H1 (cell line): Measurements from ENCODE around the gene MLC1. TPM values are rescaled to one million over a fixed set of nuclear protein-coding genes. Genes with fewer than 3 reads are reported as not detected.

Experiments used
- CTCF ChIA-PET: fragments of 300-600 bp; sonication (Branson Sonifier 250); formaldehyde crosslinking; loops from one replicate; lab custom pipeline; 2021; ENCODE audit not compliant: partially characterized antibody; lab: Charles Lee
- POLR2A ChIA-PET: fragments of 300-600 bp; sonication (Branson Sonifier 250); formaldehyde crosslinking; loops from one replicate; lab custom pipeline; 2021; ENCODE audit warnings: inconsistent platforms; ENCODE audit not compliant: partially characterized antibody; lab: Charles Lee
- DNase-seq, 2 experiments: peaks; one replicate each; pipeline versions ENCODE4 v3.0.0 to v3.0.0-alpha.2; 2010 to 2022; ENCODE audit warnings: low spot score in 2 of 2, low read depth in 1 of 2, mixed read lengths in 1 of 2
- FAIRE-seq: peaks from 2 replicates; lab custom pipeline; 2011; peaks lifted over from hg19 to GRCh38; lab: Jason Lieb, UNC
- H2AFZ ChIP-seq: 2 replicates; pipeline ENCODE4 v1.8.1; 2012; ENCODE audit warnings: low read length, inconsistent platforms
- H2AK5ac ChIP-seq: 2 replicates; pipeline ENCODE4 v1.6.1; 2013; ENCODE audit warnings: low read depth, low read length
- H2BK120ac ChIP-seq: replicated peaks from 2 replicates; pipeline ENCODE3; 2013; ENCODE audit warnings: low read depth, low read length, inconsistent platforms
- H2BK12ac ChIP-seq: 2 replicates; pipeline ENCODE4 v1.6.1; 2013; ENCODE audit warnings: low read depth, low read length
- H2BK15ac ChIP-seq: 2 replicates; pipeline ENCODE4 v1.6.1; 2013; ENCODE audit warnings: low read length
- H2BK20ac ChIP-seq: 2 replicates; pipeline ENCODE4 v1.6.1; 2013; ENCODE audit warnings: low read length
- H2BK5ac ChIP-seq: 2 replicates; pipeline ENCODE4 v1.6.1; 2013; ENCODE audit warnings: low read depth, low read length
- H3K14ac ChIP-seq: 2 replicates; pipeline ENCODE4 v1.6.1; 2013; ENCODE audit warnings: inconsistent platforms; ENCODE audit not compliant: insufficient read length
- H3K18ac ChIP-seq: 2 replicates; pipeline ENCODE4 v1.6.1; 2013; ENCODE audit warnings: low read length; ENCODE audit errors: extremely low read depth
- H3K23ac ChIP-seq: 2 replicates; pipeline ENCODE4 v1.6.1; 2013; ENCODE audit warnings: inconsistent platforms; ENCODE audit not compliant: insufficient read length
- H3K23me2 ChIP-seq: 2 replicates; pipeline ENCODE4 v1.6.1; 2013; ENCODE audit warnings: low read depth, low read length
- H3K27ac ChIP-seq: 2 replicates; pipeline ENCODE4 v1.6.1; 2011; ENCODE audit warnings: low read depth, low read length, inconsistent platforms
- H3K27me3 ChIP-seq, 4 experiments: replicated peaks in 1 of 4; 1 replicate in 1 of 4; 2 replicates in 3 of 4; pipeline versions ENCODE4 v1.6.1 to v1.8.1; 2011 to 2013; ENCODE audit warnings: low read length in 3 of 4, mild to moderate bottlenecking in 3 of 4, inconsistent platforms in 2 of 4, mixed read lengths in 2 of 4, moderate library complexity in 1 of 4; ENCODE audit not compliant: control insufficient read depth in 3 of 4, insufficient read depth in 3 of 4; ENCODE audit errors: extremely low read depth in 1 of 4
- H3K36me3 ChIP-seq, 4 experiments: 2 replicates each; pipeline versions ENCODE4 v1.6.1 to v1.8.1; 2011 to 2013; ENCODE audit warnings: mild to moderate bottlenecking in 4 of 4, low read length in 3 of 4, moderate library complexity in 2 of 4, control low read depth in 1 of 4, inconsistent platforms in 1 of 4; ENCODE audit not compliant: insufficient read depth in 4 of 4, control insufficient read depth in 2 of 4
- H3K4ac ChIP-seq: replicated peaks from 2 replicates; pipeline ENCODE3; 2013; ENCODE audit warnings: low read length, low read depth, mixed read lengths, inconsistent platforms; ENCODE audit not compliant: insufficient read length
- H3K4me1 ChIP-seq, 4 experiments: replicated peaks in 1 of 4; 1 replicate in 1 of 4; 2 replicates in 3 of 4; pipeline versions ENCODE4 v1.6.1 to v1.8.1; 2011 to 2013; ENCODE audit warnings: low read length in 3 of 4, inconsistent platforms in 2 of 4, mixed read lengths in 1 of 4; ENCODE audit not compliant: insufficient read depth in 4 of 4, control insufficient read depth in 3 of 4
- H3K4me2 ChIP-seq, 2 experiments: 2 replicates each; pipeline versions ENCODE4 v1.6.1 to v1.8.1; 2011 to 2013; ENCODE audit warnings: low read depth in 2 of 2, low read length in 2 of 2, control low read depth in 1 of 2, inconsistent platforms in 1 of 2, mild to moderate bottlenecking in 1 of 2; ENCODE audit not compliant: insufficient read depth in 1 of 2
- H3K4me3 ChIP-seq, 4 experiments: fragments of 200-600, 300-600 bp in 1 of 4; sonication (generic), shearing (Covaris generic), sonication (Bioruptor Twin) in 1 of 4; 2 replicates each; pipeline versions ENCODE4 v1.5.1 to v1.8.1; 2011 to 2016; ENCODE audit warnings: low read length in 4 of 4, low read depth in 3 of 4, control low read depth in 2 of 4, inconsistent platforms in 2 of 4, mild to moderate bottlenecking in 2 of 4, mixed read lengths in 1 of 4, moderate library complexity in 1 of 4; ENCODE audit not compliant: insufficient read depth in 2 of 4; ENCODE audit errors: extremely low read depth in 1 of 4
- H3K56ac ChIP-seq: replicated peaks from 2 replicates; pipeline ENCODE3; 2013; ENCODE audit warnings: low read depth, mild to moderate bottlenecking, mixed read lengths, low read length, inconsistent platforms; ENCODE audit not compliant: insufficient read length
- H3K79me1 ChIP-seq: 2 replicates; pipeline ENCODE4 v1.6.1; 2013; ENCODE audit warnings: low read depth, low read length, control low read depth
- H3K79me2 ChIP-seq, 2 experiments: 2 replicates each; pipeline versions ENCODE4 v1.6.1 to v1.8.1; 2012 to 2013; ENCODE audit warnings: low read length in 2 of 2, mild to moderate bottlenecking in 2 of 2, inconsistent platforms in 1 of 2; ENCODE audit not compliant: insufficient read depth in 2 of 2, control insufficient read depth in 1 of 2
- H3K9ac ChIP-seq, 4 experiments: replicated peaks in 1 of 4; 1 replicate in 1 of 4; 2 replicates in 3 of 4; pipeline versions ENCODE4 v1.6.1 to v1.8.1; 2011 to 2013; ENCODE audit warnings: low read depth in 3 of 4, low read length in 3 of 4, control low read depth in 2 of 4, mild to moderate bottlenecking in 2 of 4, moderate library complexity in 2 of 4, inconsistent platforms in 1 of 4; ENCODE audit errors: extremely low read depth in 1 of 4
- H3K9me3 ChIP-seq, 2 experiments: 2 replicates each; pipeline versions ENCODE4 v1.6.1 to v1.8.1; 2012 to 2013; ENCODE audit warnings: mild to moderate bottlenecking in 2 of 2, moderate library complexity in 2 of 2, control low read depth in 1 of 2, inconsistent platforms in 1 of 2, low read depth in 1 of 2, low read length in 1 of 2, mixed read lengths in 1 of 2; ENCODE audit not compliant: insufficient read depth in 2 of 2
- H4K20me1 ChIP-seq, 2 experiments: replicated peaks in 1 of 2; 2 replicates each; pipeline versions ENCODE3 to v1.8.1; 2011 to 2013; ENCODE audit warnings: inconsistent platforms in 2 of 2, low read length in 2 of 2, mild to moderate bottlenecking in 1 of 2; ENCODE audit not compliant: insufficient read depth in 2 of 2, control insufficient read depth in 1 of 2
- H4K5ac ChIP-seq: 2 replicates; pipeline ENCODE4 v1.6.1; 2013; ENCODE audit warnings: low read length, low read depth, mixed read lengths, inconsistent platforms; ENCODE audit not compliant: insufficient read length
- H4K8ac ChIP-seq: 2 replicates; pipeline ENCODE4 v1.8.0; 2013; ENCODE audit warnings: mild to moderate bottlenecking, moderate library complexity, low read length, inconsistent platforms; ENCODE audit not compliant: insufficient read depth; ENCODE audit errors: extremely low read depth
- H4K91ac ChIP-seq: replicated peaks from 2 replicates; pipeline ENCODE3; 2013; ENCODE audit warnings: low read length, mixed read lengths, inconsistent platforms; ENCODE audit not compliant: insufficient read length
- GABPA ChIP-seq: IDR thresholded peaks from 2 replicates; pipeline ENCODE4 v1.6.1; 2011; ENCODE audit warnings: mild to moderate bottlenecking, low read length, moderate library complexity, borderline replicate concordance; ENCODE audit not compliant: insufficient read depth
- HDAC2 ChIP-seq, 2 experiments: fragments of 300-600 bp in 1 of 2; sonication (generic) in 1 of 2; IDR thresholded peaks; 2 replicates each; pipeline ENCODE4 v1.6.1; 2011 to 2012; ENCODE audit warnings: low read depth in 2 of 2, low read length in 2 of 2, mild to moderate bottlenecking in 2 of 2, moderate library complexity in 2 of 2, borderline replicate concordance in 1 of 2, inconsistent platforms in 1 of 2
- POLR2AphosphoS5 ChIP-seq: IDR thresholded peaks from 2 replicates; pipeline ENCODE4 v1.6.1; 2011; ENCODE audit warnings: low read depth, low read length
- SIRT6 ChIP-seq: IDR thresholded peaks from one replicate; pipeline ENCODE4 v1.7.1; 2012; ENCODE audit warnings: low read length, inconsistent platforms
- SIX5 ChIP-seq: IDR thresholded peaks from 2 replicates; pipeline ENCODE4 v1.6.1; 2011; ENCODE audit warnings: mild to moderate bottlenecking, low read depth, low read length
- WGBS, 2 experiments: shearing (Covaris generic) in 1 of 2; methylation state at CpG; one replicate each; pipeline versions ENCODE4 v1.1.6 to v1.1.7; 2013 to 2015; ENCODE audit warnings: low lambda C conversion rate in 2 of 2, mixed read lengths in 2 of 2, inconsistent platforms in 1 of 2, low coverage in 1 of 2, missing lambda C conversion rate in 1 of 2; ENCODE audit not compliant: insufficient replicate concordance in 2 of 2, insufficient coverage in 1 of 2, insufficient read length in 1 of 2; ENCODE audit errors: extremely low coverage in 1 of 2, missing lambda C conversion rate in 1 of 2; 5-methylcytosine and 5-hydroxymethylcytosine counted together
- polyA plus RNA-seq, 7 experiments: library from polyadenylated mRNA; depleted of rRNA in 3 of 7; stranded (reverse) in 5 of 7; unstranded in 2 of 7; fragments of >200 nt in 5 of 7; fragments of 200-250 nt in 2 of 7; gene quantifications; 1 replicate in 5 of 7; 2 replicates in 1 of 7; 4 replicates in 1 of 7; pipeline versions ENCODE4 v1.2.1 to v1.2.3, GENCODE V29; 2011 to 2013; ENCODE audit warnings: missing spikeins in 2 of 7, mixed read lengths in 2 of 7
- total RNA-seq: library from RNA; stranded (reverse); fragmentation: NEBNext Ultra II Directional; extraction: Animal tissue kit (Norgen Biotek cat#: 25700); gene quantifications from 2 replicates; pipeline ENCODE4 v1.2.1, GENCODE V29; 2021

Gene MLC1
- total and polyA plus RNA-seq, 2 of the 8 experiments (the other 6 are each of a cell fraction or from before 2014, with no cell fraction given): 0.20 TPM; not detected in 1

DNA sequence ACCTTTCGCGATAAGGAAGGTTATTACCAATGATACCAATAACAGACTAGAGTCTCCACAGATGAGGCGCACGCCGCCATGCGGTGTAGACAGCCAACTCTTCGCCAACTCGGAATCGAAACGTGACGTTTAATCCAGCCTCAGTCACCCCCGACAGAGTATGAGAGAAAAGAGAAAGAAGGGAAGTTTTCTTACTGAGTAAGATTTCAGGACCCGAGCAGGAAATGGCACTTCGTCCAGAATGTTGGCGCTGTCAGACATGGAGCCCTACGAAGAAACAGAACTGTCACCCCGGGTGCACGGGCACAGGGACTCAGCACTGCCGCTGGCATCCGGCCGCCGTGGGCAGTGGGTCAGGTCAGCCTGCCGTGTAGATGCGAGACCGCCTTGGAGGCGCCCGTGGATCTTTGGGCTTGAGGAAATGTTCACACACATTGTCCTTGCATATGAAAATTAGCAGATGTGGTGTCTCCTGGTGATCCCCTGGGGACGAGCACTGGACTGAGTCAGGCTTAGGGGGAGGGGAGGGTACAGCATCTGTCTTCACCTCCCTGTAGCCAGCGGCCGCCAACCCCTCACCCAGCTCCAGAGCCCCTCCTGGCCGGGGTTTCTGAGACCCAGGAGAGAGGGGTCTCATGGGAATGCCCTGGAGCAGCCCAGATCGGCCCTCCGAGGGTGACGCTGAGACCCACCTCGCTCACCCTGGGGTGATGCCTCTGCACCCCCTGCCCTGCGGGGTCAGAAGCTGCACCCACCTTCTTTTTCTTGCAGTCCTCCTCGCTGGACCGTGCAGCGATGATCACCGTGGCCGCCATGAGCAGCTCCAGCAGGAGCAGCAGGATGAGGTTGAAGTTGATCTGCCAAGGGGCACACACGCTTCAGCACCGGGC is 8.3 kb downstream of the MLC1 start:
- Histone ChIP-seq H3K14ac (no peak overlapping the region), H3K79me1 (no peaks in the 10 kb centered on the region), H2BK20ac (no peak overlapping the region), H4K8ac (no peak overlapping the region; the same call in none of the 2 replicates), H3K56ac (no peak overlapping the region), H4K20me1 (no peaks in the 10 kb centered on the region), H2BK12ac (no peak overlapping the region), H2AK5ac (no peak overlapping the region), H3K27me3 (no peaks in the 10 kb centered on the region), H3K9me3 (no peaks in the 10 kb centered on the region), H4K5ac (no peak overlapping the region), H3K36me3 (no peaks in the 10 kb centered on the region), H3K79me2 (no peaks in the 10 kb centered on the region), H3K23ac (no peak overlapping the region), H3K4me3 (no peak overlapping the region), H2BK15ac (no peak overlapping the region), H3K4me2 (no peak overlapping the region), H3K23me2 (no peaks in the 10 kb centered on the region), H4K91ac (no peak overlapping the region), H3K27ac (no peak overlapping the region), H2BK120ac (no peak overlapping the region), H2AFZ (no peak overlapping the region), H2BK5ac (no peak overlapping the region), H3K9ac (no peak overlapping the region), H3K4ac (no peak overlapping the region), H3K4me1 (no peaks in the 10 kb centered on the region; a peak in 2 of 7 replicates), H3K18ac (no peak overlapping the region)
- TF ChIP-seq GABPA: no peak
- no peak for TF ChIP-seq HDAC2 (IDR thresholded peaks at IDR 0.05; ENCODE audit: borderline replicate concordance in 1 of 2, low read depth in 2 of 2, low read length in 2 of 2)
- TF ChIP-seq SIX5: no peak
- TF ChIP-seq SIRT6: no peak
- TF ChIP-seq POLR2AphosphoS5: no peak
- POLR2A ChIA-PET: no interaction called here
- no peak for DNase-seq
- no peak for FAIRE-seq
- CTCF ChIA-PET: interaction anchor here (0.5 to 2.3 kb wide), 2 partner anchors 66 to 255 kb away, joined by 3 to 9 read pairs; no protein-coding TSS in a partner anchor
- WGBS, 2 experiments: 92% methylated on average over 42 of the region's 43 CpGs; no CpG with 5 or more reads in 1 of the 2 experiments
